GM19324 (cell line): ENCODE results near the gene UBE2J1.
A peak's percentile ranks its signal among the peaks of the same experiment; 100 is the strongest.
"Not testable (repeated sequence)": the region's sequence is repeated elsewhere in the genome, so short reads cannot be mapped to it uniquely, and the experiment has no call there.

ENCODE experiments used
- ATAC-seq: cut with Tn5 transposase; IDR thresholded peaks from one replicate; pipeline ENCODE4 v1.9.1; 2021; ENCODE audit warnings: mild to moderate bottlenecking, moderate library complexity; ENCODE audit not compliant: unreplicated experiment, low FRiP score

UBE2J1 gene

GRCh38 chr6:89323511-89323971 is 29.0 kb downstream of the UBE2J1 start:
- ATAC-seq: no peak

- no peak for ATAC-seq
These were observed 31.2 kb downstream of the UBE2J1 start for GRCh38 chr6:89321131-89321970.

GRCh38 chr6:89320012-89320559 is 32.4 kb downstream of the UBE2J1 start:
- ATAC-seq: no peak

- no peak for ATAC-seq
These were observed 35.5 kb downstream of the UBE2J1 start for GRCh38 chr6:89317067-89317466.

- no peak for ATAC-seq
These were observed 37.2 kb downstream of the UBE2J1 start, which contains the start of gene GABRR2 for GRCh38 chr6:89315249-89315885. GABRR2 (minus strand) TSS chr6:89315299; CDS start chr6:89315165, 134 bp downstream.

GRCh38 chr6:89314692-89315091 is 37.8 kb downstream of the UBE2J1 start:
- ATAC-seq: no peak

- no peak for ATAC-seq
These were observed 39.5 kb downstream of the UBE2J1 start for GRCh38 chr6:89313006-89313405.

- no peak for ATAC-seq
These were observed 40.5 kb downstream of the UBE2J1 start for GRCh38 chr6:89311853-89312531.

GRCh38 chr6:89311530-89311852 is 41.0 kb downstream of the UBE2J1 start:
- no peak for ATAC-seq

GRCh38 chr6:89310929-89311328 is 41.6 kb downstream of the UBE2J1 start:
- no peak for ATAC-seq

- no peak for ATAC-seq
These were observed 43.8 kb downstream of the UBE2J1 start for GRCh38 chr6:89308525-89309395.

GRCh38 chr6:89304517-89304916 is 48.0 kb downstream of the UBE2J1 start:
- ATAC-seq: not testable (repeated sequence)

- ATAC-seq: no peak
These were observed 49.6 kb downstream of the UBE2J1 start for GRCh38 chr6:89302936-89303335.

- ATAC-seq: no peak
These were observed 50.2 kb downstream of the UBE2J1 start for GRCh38 chr6:89302195-89302770.

GRCh38 chr6:89301586-89302194 is 50.8 kb downstream of the UBE2J1 start:
- no peak for ATAC-seq

GRCh38 chr6:89299466-89299850 is 53.1 kb downstream of the UBE2J1 start:
- ATAC-seq: no peak

- peak; percentile 41 for ATAC-seq
These were observed 53.6 kb downstream of the UBE2J1 start for GRCh38 chr6:89298680-89299465.

GRCh38 chr6:89297695-89298351 is 54.7 kb downstream of the UBE2J1 start:
- ATAC-seq: peak; percentile 80
